CD14-positive monocyte (primary cell): Measurements from ENCODE around the gene MTUS2. TPM values are rescaled to one million over a fixed set of nuclear protein-coding genes. Genes with fewer than 3 reads are reported as not detected.

Experiments
- DNase-seq, 3 donors: peaks; one replicate each; pipeline ENCODE4 v3.0.0-alpha.2; 2011 to 2022
- H2AFZ ChIP-seq: 2 replicates; pipeline ENCODE4 v1.6.0; 2012; ENCODE audit warnings: mild to moderate bottlenecking, low read depth, low read length, inconsistent platforms; ENCODE audit not compliant: insufficient read depth, poor library complexity, severe bottlenecking
- H3K27ac ChIP-seq, 2 donors: 1 replicate in 1 of 2; 2 replicates in 1 of 2; pipeline ENCODE4 v1.5.1; 2012 to 2013; ENCODE audit warnings: low read length in 2 of 2, control low read depth in 1 of 2, inconsistent platforms in 1 of 2, low read depth in 1 of 2, mild to moderate bottlenecking in 1 of 2
- H3K27me3 ChIP-seq, 2 donors: one replicate each; pipeline versions ENCODE4 v1.6.0 to v1.6.1; 2011 to 2013; ENCODE audit warnings: low read length in 2 of 2; ENCODE audit not compliant: control insufficient read depth in 2 of 2, insufficient read depth in 2 of 2
- H3K36me3 ChIP-seq, 2 donors: replicated peaks in 1 of 2; 1 replicate in 1 of 2; 2 replicates in 1 of 2; pipeline versions ENCODE4 v1.5.1 to v1.6.1; 2012 to 2013; ENCODE audit warnings: low read length in 2 of 2, control low read depth in 1 of 2, inconsistent platforms in 1 of 2, mild to moderate bottlenecking in 1 of 2; ENCODE audit not compliant: insufficient read depth in 2 of 2, control insufficient read depth in 1 of 2
- H3K4me1 ChIP-seq, 2 donors: 1 replicate in 1 of 2; 2 replicates in 1 of 2; pipeline versions ENCODE4 v1.5.1 to v1.6.1; 2012 to 2013; ENCODE audit warnings: low read length in 2 of 2, control low read depth in 1 of 2, inconsistent platforms in 1 of 2, mild to moderate bottlenecking in 1 of 2, moderate library complexity in 1 of 2; ENCODE audit not compliant: insufficient read depth in 2 of 2, control insufficient read depth in 1 of 2
- H3K4me2 ChIP-seq: replicated peaks from 2 replicates; pipeline ENCODE3; 2012; ENCODE audit warnings: low read length, moderate library complexity, mild to moderate bottlenecking; ENCODE audit not compliant: poor library complexity, severe bottlenecking; ENCODE audit errors: extremely low read depth
- H3K4me3 ChIP-seq, 3 experiments: fragments of 200-600 bp in 1 of 3; sonication (generic) in 1 of 3; replicated peaks in 1 of 3; 1 replicate in 2 of 3; 2 replicates in 1 of 3; pipeline ENCODE4 v1.5.1; 2011 to 2013; ENCODE audit warnings: low read length in 3 of 3, mild to moderate bottlenecking in 3 of 3, control low read depth in 2 of 3, low read depth in 2 of 3, inconsistent platforms in 1 of 3, moderate library complexity in 1 of 3
- H3K79me2 ChIP-seq: 2 replicates; pipeline ENCODE4 v1.6.0; 2012; ENCODE audit warnings: mild to moderate bottlenecking, control low read depth, inconsistent platforms, low read length, moderate library complexity; ENCODE audit not compliant: insufficient read depth
- H3K9ac ChIP-seq: 2 replicates; pipeline ENCODE4 v1.6.0; 2017; ENCODE audit warnings: low read length, mild to moderate bottlenecking; ENCODE audit not compliant: insufficient read depth, poor library complexity, severe bottlenecking
- H3K9me3 ChIP-seq, 2 donors: replicated peaks in 1 of 2; 1 replicate in 1 of 2; 2 replicates in 1 of 2; pipeline versions ENCODE4 v1.5.1 to v1.6.1; 2012 to 2013; ENCODE audit warnings: low read length in 2 of 2, control low read depth in 1 of 2; ENCODE audit not compliant: control insufficient read depth in 1 of 2, insufficient read depth in 1 of 2
- H4K20me1 ChIP-seq: 2 replicates; pipeline ENCODE4 v1.6.0; 2012; ENCODE audit warnings: mild to moderate bottlenecking, low read length, control low read depth, moderate library complexity; ENCODE audit not compliant: insufficient read depth
- H3K27ac Mint-ChIP-seq, 7 donors: one replicate each; pipeline ENCODE4 v1.8.0; 2020; ENCODE audit warnings: mild to moderate bottlenecking in 7 of 7, mixed read lengths in 7 of 7, moderate library complexity in 6 of 7, inconsistent platforms in 2 of 7
- H3K27me3 Mint-ChIP-seq, 3 donors: one replicate each; pipeline ENCODE4 v1.8.0; 2021 to 2022; ENCODE audit warnings: low read depth in 3 of 3, mild to moderate bottlenecking in 3 of 3, mixed read lengths in 3 of 3, moderate library complexity in 3 of 3, inconsistent platforms in 1 of 3
- H3K36me3 Mint-ChIP-seq, 2 donors: one replicate each; pipeline ENCODE4 v1.8.0; 2020; ENCODE audit warnings: mixed read lengths in 2 of 2, inconsistent platforms in 1 of 2, mild to moderate bottlenecking in 1 of 2
- H3K4me1 Mint-ChIP-seq: one replicate; pipeline ENCODE4 v1.8.0; 2020; ENCODE audit warnings: mild to moderate bottlenecking, mixed read lengths
- H3K4me3 Mint-ChIP-seq, 2 donors: one replicate each; pipeline ENCODE4 v1.8.0; 2020; ENCODE audit warnings: mild to moderate bottlenecking in 2 of 2, mixed read lengths in 2 of 2, moderate library complexity in 1 of 2
- H3K9me3 Mint-ChIP-seq, 7 donors: one replicate each; pipeline ENCODE4 v1.8.0; 2020 to 2022; ENCODE audit warnings: mixed read lengths in 7 of 7, mild to moderate bottlenecking in 6 of 7, moderate library complexity in 6 of 7, inconsistent platforms in 2 of 7
- CTCF ChIP-seq: fragments of 200-600 bp; IDR thresholded peaks from one replicate; pipeline ENCODE4 v1.8.0; 2022; ENCODE audit warnings: antibody characterized with exemption, mild to moderate bottlenecking
- WGBS: methylation state at CpG from one replicate; pipeline ENCODE4 v1.1.5; 2013; ENCODE audit warnings: missing lambda C conversion rate; ENCODE audit not compliant: insufficient coverage; 5-methylcytosine and 5-hydroxymethylcytosine counted together
- intact Hi-C, 2 donors: fragments of 100-400 bp; cut with micrococcal nuclease; formaldehyde crosslinking; loops; one replicate each; pipeline versions ENCODE4 v1.15.0 to v1.15.1; 2023
- polyA plus RNA-seq, 3 donors: library from polyadenylated mRNA; depleted of rRNA in 1 of 3; unstranded in 2 of 3; stranded (reverse) in 1 of 3; fragments of 300-500 nt in 2 of 3; fragments of >200 nt in 1 of 3; fragmentation: Illumina TruSeq in 2 of 3; gene quantifications; 1 replicate in 2 of 3; 2 replicates in 1 of 3; pipeline ENCODE4 v1.2.3, GENCODE V29; 2012 to 2021

Gene MTUS2
- polyA plus RNA-seq, 3 donors, result 0.04 TPM; not detected in 2

GRCh38 chr13:29355029-29355428 lies 534.9 kb downstream of the MTUS2 start:
- Histone ChIP-seq H2AFZ (no peak overlapping the region), H4K20me1 (no peaks in the 10 kb centered on the region), H3K4me1 (no peaks in the 10 kb centered on the region), H3K9ac (no peak overlapping the region), H3K79me2 (no peaks in the 10 kb centered on the region), H3K4me3 (no peak overlapping the region), H3K36me3 (no peaks in the 10 kb centered on the region), H3K4me2 (no peak overlapping the region), H3K27me3 (no peaks in the 10 kb centered on the region), H3K9me3 (no peaks in the 10 kb centered on the region), H3K27ac (no peak overlapping the region)
- Mint-ChIP-seq H3K4me3 (no peak overlapping the region), H3K36me3 (no peaks in the 10 kb centered on the region), H3K27ac (no peak overlapping the region), H3K4me1 (no peaks in the 10 kb centered on the region), H3K27me3 (peaks cover 3 to 4% (median 4%) of the 10 kb centered on the region in 3 donors), H3K9me3 (peaks cover 0 to 3% (median 0%) of the 10 kb centered on the region in 7 donors)
- DNase-seq, result no peak
- intact Hi-C loops, result no loop called here
- 95% methylated on average over 4 of the region's 6 CpGs for WGBS
- no peak for TF ChIP-seq CTCF

- Mint-ChIP-seq H3K27me3 (peaks cover 0 to 4% (median 3%) of the 10 kb centered on the region in 3 donors), H3K4me1 (no peaks in the 10 kb centered on the region), H3K4me3 (no peak overlapping the region), H3K27ac (no peak overlapping the region), H3K9me3 (peaks cover 0 to 2% (median 0%) of the 10 kb centered on the region in 7 donors), H3K36me3 (no peaks in the 10 kb centered on the region)
- no peak for DNase-seq
- WGBS, result 97% methylated on average over 19 of the region's 19 CpGs
- TF ChIP-seq CTCF, result no peak
- Histone ChIP-seq H3K9ac (no peak overlapping the region), H3K27ac (no peak overlapping the region), H2AFZ (no peak overlapping the region), H3K27me3 (no peaks in the 10 kb centered on the region), H3K4me1 (no peaks in the 10 kb centered on the region), H3K4me2 (no peak overlapping the region), H3K9me3 (no peaks in the 10 kb centered on the region), H4K20me1 (no peaks in the 10 kb centered on the region), H3K79me2 (no peaks in the 10 kb centered on the region), H3K36me3 (no peaks in the 10 kb centered on the region), H3K4me3 (no peak overlapping the region)
- intact Hi-C loops, result no loop called here
These were observed 539.0 kb downstream of the MTUS2 start for GRCh38 chr13:29359181-29359580.
